ENCODE measurements around the gene FBXW7. TPM values are rescaled to one million over a fixed set of nuclear protein-coding genes. Genes with fewer than 3 reads are reported as not detected.

FBXW7 gene
- total RNA-seq, 1 donor from 2014 or later, result 21.0 TPM

- Mint-ChIP-seq H3K27ac (ENCODE audit: unreplicated experiment) (no peak overlapping the region), H3K27me3 (ENCODE audit: unreplicated experiment) (peaks cover 43% of the 10 kb centered on the region), H3K36me3 (ENCODE audit: unreplicated experiment) (no peaks in the 10 kb centered on the region), H3K9me3 (ENCODE audit: unreplicated experiment) (no peaks in the 10 kb centered on the region), H3K4me3 (ENCODE audit: unreplicated experiment) (no peak overlapping the region), H3K4me1 (ENCODE audit: unreplicated experiment) (no peaks in the 10 kb centered on the region)
- TF ChIP-seq CTCF (IDR thresholded peaks at IDR 0.05), result no peak
- DNase-seq (ENCODE audit: extremely low spot score, unreplicated experiment), result no peak
Measured at GRCh38 chr4:152578670-152579069, 42.8 kb upstream of the FBXW7 start.

DNA sequence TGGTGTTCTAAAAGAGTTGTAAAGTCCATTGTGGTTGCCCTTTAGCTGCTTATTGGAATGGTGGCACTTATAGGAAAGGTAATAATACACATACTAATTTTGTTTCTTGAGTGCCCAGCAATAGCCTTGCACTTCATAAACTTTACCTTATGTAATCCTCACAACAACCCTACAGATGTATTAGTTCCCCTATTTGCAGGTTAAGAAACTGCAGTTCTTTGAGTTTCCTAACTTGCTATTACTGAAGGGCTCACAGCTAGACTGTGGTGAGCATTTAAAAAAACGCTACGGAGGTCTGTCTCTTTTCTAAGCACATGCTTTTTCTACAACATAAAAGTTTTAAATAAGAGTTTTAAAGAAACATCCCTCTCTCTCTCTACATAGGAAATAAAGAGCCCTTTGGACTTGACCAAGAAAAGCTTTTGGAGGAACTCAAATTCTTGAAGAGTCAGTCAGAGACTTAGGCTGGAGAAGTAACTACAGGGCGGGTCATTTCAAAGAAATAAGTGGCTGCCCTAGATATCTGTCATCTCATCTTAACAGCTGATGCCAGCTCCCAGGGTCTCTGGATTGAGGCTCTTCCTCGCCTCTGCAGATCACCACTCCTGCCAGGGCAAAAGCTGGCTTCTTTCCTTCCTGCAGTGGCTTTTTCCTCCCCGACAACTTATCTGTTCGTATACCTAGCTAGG, 42.0 kb upstream of the FBXW7 start:
- Mint-ChIP-seq H3K4me1 (ENCODE audit: unreplicated experiment) (no peaks in the 10 kb centered on the region), H3K27ac (ENCODE audit: unreplicated experiment) (no peak overlapping the region), H3K27me3 (ENCODE audit: unreplicated experiment) (peaks cover 42% of the 10 kb centered on the region), H3K36me3 (ENCODE audit: unreplicated experiment) (no peaks in the 10 kb centered on the region), H3K4me3 (ENCODE audit: unreplicated experiment) (no peak overlapping the region), H3K9me3 (ENCODE audit: unreplicated experiment) (no peaks in the 10 kb centered on the region)
- no peak for TF ChIP-seq CTCF (IDR thresholded peaks at IDR 0.05)
- no peak for DNase-seq (ENCODE audit: extremely low spot score, unreplicated experiment)

- Mint-ChIP-seq H3K27ac (ENCODE audit: unreplicated experiment) (no peak overlapping the region), H3K4me1 (ENCODE audit: unreplicated experiment) (no peaks in the 10 kb centered on the region), H3K9me3 (ENCODE audit: unreplicated experiment) (no peaks in the 10 kb centered on the region), H3K4me3 (ENCODE audit: unreplicated experiment) (no peak overlapping the region), H3K36me3 (ENCODE audit: unreplicated experiment) (no peaks in the 10 kb centered on the region), H3K27me3 (ENCODE audit: unreplicated experiment) (peaks cover 38% of the 10 kb centered on the region)
- no peak for TF ChIP-seq CTCF (IDR thresholded peaks at IDR 0.05)
- no peak for DNase-seq (ENCODE audit: extremely low spot score, unreplicated experiment)
Measured at GRCh38 chr4:152575533-152575932, 39.6 kb upstream of the FBXW7 start.

DNA sequence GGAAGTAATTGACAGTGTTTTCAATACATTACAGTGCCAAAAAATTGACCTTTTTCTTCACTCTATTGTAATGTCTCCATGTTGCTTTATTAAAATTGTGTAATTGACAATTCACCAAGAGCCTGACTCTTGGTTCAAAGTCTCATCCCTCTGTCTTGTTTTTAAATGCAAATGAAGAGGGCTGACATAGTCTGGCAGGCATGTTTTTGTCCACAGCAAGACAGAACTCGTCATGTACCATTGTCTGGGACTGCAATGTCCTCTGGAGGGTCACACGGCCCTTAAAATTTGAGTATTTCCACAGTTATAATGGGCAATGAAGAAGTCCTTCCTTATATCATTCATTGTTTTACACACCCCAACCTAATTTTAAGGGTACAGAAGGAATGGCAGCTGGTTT, 38.0 kb upstream of the FBXW7 start:
- H3K27ac Mint-ChIP-seq (ENCODE audit: unreplicated experiment), result no peak overlapping the region

More for the DNA sequence above, 38.0 kb upstream of the FBXW7 start:
- Mint-ChIP-seq H3K4me3 (ENCODE audit: unreplicated experiment) (no peak overlapping the region), H3K4me1 (ENCODE audit: unreplicated experiment) (no peaks in the 10 kb centered on the region), H3K36me3 (ENCODE audit: unreplicated experiment) (no peaks in the 10 kb centered on the region), H3K9me3 (ENCODE audit: unreplicated experiment) (no peaks in the 10 kb centered on the region), H3K27me3 (ENCODE audit: unreplicated experiment) (peaks cover 41% of the 10 kb centered on the region)
- no peak for TF ChIP-seq CTCF (IDR thresholded peaks at IDR 0.05)
- DNase-seq (ENCODE audit: extremely low spot score, unreplicated experiment), result no peak

Measured in osteocyte (in vitro differentiated cells).